ENCODE measurements around the gene KIAA1958.
"Not testable (repeated sequence)": the region's sequence is repeated elsewhere in the genome, so short reads cannot be mapped to it uniquely, and the experiment has no call there.

The KIAA1958 gene

DNA sequence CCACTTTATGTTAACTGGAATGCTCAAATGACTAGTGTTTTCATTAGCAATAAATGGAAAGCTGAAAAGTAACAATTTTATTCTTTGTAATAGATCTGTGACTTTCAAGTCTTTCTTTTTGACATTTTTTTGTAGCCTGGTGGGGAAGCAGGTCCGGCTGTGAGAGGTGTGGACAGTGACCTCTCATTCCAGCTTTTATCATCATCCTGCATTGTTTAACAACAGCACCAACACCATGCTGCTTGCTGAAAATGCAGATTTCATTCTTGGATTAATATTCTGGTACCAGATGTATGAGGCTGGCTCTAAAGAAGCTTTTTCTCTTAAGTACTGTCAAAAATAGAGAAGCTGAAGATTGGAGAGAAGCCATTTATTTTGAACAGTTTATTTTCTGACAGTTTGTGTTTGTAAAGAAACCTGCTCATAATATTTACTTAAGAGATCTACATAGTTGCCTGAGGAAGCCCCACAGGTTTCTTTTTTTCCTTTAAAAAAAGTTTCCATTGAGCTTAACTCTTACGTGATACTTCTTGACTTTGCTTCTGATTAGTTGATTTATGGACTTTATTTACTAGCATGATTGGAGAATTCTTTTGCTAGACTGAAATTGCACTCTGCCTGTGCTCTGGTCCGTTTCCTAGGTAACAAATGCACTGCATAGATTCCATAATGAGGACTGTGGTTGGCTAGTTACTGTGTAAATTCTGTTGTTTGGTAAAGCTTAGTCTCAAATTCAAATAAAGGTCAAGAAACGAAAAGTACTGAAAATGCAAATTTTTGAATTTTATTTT, 3.4 kb downstream of the KIAA1958 start:
- no peak for DNase-seq

DNA sequence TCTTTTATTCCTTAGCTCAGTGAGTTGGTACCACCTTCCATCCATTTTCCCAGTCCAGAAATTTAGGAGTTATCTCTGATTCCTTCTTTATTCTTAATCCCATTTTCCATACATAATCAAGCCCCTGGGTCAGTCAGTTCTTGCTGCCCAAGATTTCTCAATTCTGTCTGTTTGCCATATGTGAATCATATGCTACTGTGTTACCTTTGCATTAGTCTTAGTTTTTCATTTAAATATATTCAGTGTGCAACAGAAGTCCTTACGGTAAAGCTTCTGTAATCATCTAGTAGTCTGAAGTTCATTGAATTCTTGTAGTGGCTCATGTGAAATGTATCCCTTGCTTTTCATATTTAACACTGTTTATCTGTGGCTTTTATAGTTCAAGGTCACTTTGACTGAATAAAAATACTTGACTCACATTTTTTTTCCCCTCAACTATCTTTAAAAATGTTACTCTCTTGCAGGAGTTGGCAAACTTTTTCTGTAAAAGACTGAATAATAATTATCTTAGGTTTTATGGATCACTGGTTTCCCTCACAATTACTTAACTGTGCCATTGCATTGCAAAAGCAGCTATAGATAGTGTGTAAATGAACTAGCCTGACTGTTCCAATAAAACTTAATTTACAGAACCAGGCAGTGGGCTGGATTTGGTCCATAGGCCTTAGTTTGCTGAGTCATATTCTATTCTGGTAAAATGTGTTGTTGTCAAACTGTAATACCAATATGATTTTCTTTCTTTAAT, 6.9 kb downstream of the KIAA1958 start:
- DNase-seq: no peak

DNA sequence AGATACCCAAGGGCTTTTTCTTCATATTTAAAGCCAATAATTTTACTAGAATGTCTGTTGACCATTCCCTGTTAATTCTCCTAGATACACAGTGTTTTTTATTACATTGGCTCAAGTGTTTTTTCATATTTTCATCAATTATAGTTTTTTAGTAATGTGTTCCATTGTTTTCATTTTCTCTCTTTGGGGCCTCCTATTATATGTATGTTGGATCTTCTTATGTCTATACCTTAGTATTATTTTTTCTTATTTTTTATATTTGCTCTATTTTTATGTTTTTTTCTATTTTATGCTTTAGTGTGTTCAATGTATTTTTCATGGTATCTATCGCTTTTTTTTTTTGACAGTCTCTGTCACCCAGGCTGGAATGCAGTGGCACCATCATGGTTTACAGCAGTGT, 7.5 kb downstream of the KIAA1958 start:
- no peak for DNase-seq

DNA sequence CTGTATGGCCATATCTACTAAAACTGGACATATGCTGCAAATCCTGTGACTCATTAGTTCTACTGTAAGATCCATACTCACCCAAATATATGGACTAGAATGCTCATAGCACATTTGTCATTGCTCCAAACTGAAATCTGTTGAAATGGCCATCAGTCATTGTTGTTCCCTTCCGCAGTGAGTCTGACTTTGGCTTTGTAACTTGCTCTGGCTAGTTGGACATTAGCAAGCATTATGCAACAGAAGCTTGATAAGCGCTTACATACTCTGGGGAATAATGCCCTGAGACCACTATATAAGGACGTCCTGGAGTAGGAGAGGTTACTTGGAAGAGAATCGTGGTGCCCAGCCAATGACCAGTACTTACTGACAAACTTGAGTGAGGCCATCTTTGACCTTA, 9.0 kb downstream of the KIAA1958 start:
- DNase-seq: no peak

DNA sequence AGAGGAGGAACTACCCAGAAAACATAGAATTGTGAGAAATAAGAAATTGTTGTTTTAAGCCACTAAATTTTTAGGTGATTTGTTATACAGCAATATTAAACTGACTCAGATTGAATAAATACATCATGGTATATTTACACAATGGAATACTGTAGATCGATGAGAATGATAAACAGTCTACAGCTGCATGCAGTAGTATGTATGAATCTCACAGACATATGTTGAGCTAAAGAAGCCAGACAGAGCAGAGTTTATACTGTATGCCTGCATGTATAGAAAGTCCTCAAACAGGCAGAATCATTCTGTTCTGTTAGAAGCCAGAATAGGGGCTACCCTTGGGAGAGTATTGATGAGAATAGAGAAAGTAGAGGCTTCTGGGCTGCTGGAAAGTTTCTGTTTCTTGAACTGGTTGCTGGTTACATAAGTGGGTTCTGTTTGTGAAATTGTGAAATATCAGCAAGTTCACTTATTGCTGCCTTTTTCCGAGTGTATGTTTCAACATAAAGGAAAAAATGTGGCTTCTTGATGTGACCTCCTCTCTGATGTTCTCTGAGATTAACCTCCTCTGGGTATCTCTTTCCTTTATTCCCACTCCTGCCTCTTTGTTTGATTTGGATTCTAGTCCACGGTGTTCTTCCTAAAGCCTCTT, 9.6 kb downstream of the KIAA1958 start:
- no peak for DNase-seq

DNA sequence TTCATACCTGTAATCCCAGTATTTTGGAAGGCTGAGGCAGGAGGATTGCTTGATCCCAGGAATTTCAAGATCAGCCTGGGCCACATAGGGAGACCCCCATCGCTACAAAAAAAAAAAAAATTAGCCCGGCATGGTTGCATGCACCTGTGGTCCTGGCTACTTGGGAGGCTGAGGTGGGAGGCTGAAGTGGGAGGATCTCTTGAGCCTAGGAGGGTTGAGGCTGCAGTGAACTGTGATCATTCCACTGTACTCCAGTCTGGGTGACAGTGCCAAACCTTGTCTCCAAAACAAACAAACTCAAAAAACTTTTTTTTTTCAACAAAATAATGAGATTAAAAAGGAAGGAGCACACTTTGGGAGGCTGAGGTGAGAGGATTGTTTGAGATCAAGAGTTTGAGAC, 14.2 kb downstream of the KIAA1958 start:
- DNase-seq: no peak

DNA sequence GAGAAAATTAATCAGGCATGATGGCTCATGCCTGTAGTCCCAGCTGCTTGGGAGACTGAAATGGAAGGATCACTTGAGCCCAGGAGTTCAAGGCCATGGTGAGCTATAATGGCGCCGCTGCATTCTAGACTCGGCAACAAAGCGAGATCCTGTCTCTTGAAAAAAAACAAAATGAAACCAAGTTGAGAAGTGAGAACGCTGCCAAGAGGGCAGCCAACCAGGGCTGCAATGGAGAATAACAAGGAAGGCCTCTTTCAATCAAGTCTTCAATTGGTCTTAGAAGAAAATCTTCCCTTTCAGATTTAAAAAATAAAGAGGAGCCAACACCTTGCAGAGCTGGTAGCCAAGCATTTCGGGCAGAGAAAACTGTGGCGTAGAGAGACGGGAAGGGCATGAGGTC, 14.7 kb downstream of the KIAA1958 start:
- no peak for DNase-seq

DNA sequence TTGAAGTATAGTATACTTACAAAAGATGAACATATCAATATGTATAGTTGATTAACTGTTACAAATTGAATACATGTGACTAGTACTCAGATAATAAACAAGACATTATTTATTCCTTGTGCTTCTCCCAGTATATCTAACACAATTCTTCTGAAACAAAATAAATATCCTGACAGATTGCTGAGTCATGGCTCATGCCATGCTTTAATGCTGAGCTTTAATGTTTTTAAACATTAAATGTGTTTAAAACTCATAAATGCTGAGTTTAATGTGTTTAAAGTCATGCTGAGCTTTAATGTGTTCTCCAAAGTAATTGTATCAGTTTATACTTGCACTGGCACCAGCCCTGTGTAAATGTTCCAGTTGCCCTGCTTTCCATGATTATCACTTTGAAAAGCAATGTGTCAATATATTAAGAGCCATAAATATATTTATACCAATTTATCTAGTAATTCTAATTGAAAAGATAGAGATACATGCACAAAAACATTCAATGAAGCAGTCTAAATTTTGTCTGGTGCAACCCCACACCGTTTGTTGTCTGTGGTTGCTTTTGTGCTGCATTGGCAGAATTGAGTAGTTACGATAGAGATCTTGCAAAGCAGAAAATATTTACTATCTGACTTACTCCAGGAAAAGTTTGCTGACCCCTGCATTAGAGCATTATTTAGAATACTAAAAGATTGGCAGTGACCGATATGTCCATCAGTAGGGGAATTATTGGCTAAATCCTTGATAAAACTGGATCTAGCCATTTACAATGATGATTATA, 15.7 kb downstream of the KIAA1958 start:
- DNase-seq: no peak

DNA sequence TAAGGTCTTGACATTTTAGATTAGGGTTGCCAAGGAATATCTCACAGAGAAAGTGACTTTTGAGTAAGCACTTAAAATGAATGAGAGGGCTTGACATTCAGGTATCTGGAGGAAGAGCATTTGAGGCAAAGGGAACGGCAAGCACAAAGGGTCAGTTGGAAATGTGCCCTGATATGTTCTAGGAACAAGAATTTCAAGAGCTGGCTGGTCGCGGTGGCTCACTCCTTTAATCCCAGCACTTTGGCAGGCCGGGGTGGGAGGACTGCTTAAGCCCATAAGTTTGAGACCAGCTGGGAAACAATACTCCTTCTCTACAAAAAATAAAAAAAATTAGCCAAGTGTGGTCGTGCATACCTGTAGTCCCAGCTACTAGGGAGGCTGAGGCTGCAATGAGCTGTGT, 16.5 kb downstream of the KIAA1958 start:
- DNase-seq: no peak

DNA sequence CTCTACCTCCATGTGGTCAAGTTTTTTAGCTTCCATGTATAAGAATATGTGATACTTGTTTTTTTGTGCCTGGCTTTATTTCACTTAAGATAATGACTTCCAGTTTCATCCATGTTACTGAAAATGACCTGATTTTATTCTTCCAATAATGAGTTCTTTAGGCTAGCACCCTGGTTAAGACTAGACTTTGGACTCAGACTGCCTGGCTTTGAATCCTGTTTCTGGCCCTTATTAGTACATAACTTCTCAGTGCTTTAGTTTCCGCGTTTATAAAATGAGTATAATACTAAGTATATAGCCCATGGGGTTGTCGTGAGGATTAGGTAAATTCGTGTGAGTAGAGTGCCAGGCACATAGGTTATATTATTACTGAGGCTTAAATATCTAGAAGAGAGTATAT, 18.5 kb downstream of the KIAA1958 start:
- no peak for DNase-seq

DNA sequence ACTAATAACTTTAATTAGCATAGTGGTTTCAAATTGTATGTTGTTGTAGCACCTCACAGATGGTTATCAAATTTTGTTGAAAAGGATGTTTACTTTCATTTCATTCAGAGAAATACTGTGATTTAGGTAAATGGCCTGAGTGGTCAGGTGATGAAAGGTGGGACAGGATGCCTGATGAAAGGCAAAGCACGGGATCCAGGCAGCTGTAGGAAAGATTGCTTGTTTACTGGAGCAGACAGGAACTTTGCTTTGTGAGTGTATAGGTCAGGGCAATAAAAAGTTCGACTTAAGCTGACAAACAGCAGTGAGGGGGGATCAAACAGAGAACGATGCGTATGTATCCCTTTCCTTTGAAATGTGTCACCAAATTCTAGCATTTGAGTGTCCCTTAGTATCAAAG, 19.0 kb downstream of the KIAA1958 start:
- DNase-seq: no peak

DNA sequence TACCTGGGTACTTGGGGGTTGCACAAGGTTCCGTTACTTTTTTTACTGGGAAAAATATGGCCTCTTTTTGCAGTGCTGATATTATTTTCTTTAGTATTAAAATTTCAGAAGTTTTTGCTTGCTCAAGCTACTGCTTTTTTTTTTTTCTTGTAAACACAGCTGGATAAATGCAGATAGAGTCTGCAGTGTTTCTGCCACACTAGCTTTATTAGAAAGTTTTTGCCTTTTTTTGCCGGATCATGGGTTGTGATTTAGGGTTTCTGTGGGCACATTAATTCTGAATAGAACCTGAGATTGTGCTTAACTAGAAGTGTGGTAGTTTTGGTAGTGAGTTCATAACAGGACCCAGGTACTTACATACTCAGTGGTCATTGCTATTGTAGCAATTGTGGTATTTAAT, 19.9 kb downstream of the KIAA1958 start:
- no peak for DNase-seq

DNA sequence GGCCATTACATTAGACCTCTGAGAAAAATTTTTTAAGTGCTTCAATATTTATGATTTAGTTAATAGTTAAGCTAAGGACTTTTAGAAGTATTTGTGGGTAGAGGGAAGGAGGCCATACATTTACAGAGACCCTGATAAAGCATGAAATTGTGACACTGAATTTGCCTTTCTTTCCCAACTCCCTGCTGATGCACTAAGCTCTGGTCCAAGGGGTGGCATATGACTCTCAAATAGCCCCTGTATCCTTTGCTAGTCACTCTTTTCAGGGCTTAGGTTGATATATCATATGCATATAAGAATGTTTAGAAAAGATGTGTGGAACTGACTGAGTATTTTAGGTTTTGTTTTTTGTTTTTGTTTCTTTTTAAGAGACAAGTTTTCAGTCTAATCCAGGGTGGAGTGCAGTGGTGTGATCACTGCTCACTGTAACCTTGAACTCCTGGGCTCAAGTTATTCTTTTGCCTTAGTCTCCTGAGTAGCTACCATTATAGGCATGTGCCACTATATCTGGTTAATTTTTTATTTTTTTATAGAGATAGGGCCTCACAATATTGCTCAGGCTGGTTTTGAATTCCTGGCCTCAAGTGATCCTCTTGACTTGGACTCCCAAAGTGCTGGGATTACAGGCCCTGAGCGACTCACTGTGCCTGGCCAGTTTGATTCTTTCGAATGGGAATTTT, 20.5 kb downstream of the KIAA1958 start:
- no peak for DNase-seq

DNA sequence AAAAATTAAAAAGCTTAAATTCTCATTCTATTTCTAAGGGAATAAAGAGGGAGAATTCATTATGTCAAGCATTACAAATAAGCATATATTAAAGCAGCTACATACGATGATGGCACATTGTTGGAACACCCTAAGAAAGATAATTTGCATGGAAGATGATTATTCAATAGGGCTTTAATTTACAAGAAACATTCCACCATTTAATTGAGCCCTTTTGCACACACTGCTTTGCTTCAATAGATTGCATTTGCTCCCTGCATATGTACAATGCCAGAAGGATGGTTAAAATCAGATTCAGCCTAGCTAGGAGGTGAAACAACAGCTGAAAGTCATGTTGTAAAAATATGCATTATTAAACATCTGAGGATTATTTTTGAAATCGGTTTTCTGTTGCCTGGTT, 21.8 kb downstream of the KIAA1958 start:
- no peak for DNase-seq

DNA sequence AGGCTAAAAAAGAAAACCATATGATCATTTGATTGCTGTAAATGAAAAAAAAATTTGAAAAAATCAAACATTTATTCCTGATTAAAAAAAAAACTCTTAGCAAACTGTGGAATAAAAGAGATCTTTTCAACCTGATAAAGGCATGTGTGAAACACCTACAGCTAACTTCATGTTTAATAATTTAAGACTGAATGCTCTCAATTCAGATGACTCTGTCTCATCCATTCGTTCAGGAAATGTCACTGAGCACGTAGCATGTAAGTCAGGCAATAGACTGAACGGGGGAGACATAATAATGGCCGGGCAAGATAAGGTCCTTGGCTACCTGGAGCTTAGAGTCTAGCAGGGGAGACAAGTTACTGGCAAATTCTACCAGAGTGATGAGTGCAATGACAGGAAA, 25.8 kb downstream of the KIAA1958 start:
- DNase-seq: not testable (repeated sequence)

DNA sequence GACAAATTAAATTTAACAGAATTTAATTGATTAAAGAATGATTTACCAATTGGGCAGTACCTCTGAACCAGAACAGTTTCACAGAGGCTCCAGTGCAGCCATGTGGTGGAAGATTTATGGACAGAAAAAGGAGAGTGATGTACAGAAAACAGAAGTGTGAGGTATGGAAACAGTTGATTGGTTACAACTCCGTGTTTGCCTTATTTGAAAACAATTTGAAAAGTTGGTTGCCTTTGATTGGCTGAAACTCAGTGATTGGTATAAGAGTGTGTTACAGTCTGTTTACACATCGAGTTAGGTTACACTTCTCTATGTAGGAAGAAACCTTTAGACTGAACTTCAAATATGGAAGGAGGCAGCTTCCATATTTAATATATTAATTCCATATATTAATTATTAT, 30.1 kb downstream of the KIAA1958 start:
- DNase-seq: no peak

DNA sequence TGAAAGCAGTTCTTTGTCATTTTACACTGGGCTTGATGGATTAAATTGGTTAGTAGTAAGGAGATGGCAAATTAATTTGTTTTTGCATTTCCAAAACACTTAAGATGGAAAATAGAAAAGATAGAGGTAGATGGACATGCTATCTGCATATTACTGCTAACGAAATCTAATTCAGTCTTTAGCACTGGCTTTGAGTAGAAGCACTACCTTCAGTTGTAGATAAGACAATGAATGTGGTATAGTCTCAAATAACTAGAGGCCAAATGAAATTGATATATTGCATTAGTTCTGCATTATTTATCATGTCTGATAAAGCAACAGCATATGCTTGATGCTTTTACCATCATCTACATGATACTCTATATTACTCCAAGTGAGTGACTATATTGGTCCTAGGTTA, 33.4 kb downstream of the KIAA1958 start:
- DNase-seq: no peak

DNA sequence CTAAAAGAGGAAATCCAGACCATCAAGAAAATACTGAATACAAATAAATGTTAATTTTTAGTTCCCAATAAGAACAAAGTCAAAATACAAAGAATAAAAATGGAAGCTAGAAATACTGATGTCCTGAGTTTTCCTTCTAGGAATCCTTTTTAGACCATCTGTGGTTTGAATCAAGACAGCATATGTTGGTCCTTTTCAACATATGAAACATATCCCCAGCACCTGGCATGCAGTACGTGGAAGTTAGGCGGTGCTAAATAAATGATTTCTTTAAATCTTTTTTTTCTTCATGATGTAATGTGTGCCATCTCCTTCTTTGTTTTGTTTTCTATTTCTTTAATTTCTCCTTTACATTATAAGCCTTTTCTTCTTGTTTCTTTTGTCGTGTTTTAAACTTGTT, 34.0 kb downstream of the KIAA1958 start:
- peak; percentile 53 for DNase-seq

DNA sequence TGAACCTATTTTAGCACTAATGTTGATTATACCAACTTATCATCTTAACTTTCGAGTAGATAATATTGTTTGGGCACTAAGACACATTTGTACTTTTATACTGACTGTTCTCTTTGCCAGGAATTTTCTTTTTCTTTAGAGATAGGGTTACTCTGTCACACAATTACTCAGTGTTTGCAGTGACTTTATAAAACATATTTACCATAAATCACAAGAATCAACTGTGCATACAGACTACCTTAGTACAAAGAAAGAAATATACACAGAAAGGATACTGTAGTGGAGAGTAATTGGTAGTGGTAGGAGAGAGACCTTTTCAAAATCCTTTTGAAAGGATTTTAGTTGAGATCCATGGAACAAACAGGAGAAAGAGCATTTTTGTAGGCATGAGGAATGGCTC, 40.3 kb downstream of the KIAA1958 start:
- no peak for DNase-seq

DNA sequence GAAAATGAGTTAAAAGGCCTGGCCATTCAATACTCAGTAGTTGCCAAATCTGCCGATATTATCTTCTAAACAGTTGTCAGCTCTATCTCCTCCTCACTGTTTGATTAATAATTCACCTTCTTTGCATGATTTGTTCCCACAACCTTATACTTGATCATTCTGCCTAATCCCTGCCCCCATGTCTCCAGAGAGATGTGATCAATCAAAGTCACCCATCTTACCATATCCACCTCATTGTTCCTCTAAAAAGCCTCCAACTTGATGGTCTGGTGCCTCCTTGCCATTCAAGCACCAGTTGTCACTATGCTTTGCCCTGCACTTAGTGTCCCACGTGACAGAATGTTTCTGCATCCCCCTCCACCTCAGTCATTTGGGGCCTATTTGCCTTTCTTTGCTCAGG, 41.3 kb downstream of the KIAA1958 start:
- no peak for DNase-seq

DNA sequence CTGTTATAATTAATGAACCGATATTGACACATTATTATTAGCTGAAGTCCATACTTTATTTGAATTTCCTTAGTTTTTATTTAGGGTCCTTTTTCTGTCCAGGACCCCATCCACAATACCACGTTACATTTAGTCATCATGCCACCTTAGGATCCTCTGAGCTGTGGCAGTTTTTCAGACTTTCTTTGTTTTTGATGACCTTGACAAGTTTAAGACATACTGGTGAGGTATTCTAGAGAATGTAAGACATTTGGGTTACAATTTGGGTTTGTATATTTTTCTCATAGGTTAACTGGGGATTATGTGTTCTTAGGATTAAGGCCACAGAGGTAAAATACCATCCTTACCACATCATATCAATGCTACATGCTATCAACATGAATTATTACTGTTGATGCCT, 42.7 kb downstream of the KIAA1958 start:
- no peak for DNase-seq

DNA sequence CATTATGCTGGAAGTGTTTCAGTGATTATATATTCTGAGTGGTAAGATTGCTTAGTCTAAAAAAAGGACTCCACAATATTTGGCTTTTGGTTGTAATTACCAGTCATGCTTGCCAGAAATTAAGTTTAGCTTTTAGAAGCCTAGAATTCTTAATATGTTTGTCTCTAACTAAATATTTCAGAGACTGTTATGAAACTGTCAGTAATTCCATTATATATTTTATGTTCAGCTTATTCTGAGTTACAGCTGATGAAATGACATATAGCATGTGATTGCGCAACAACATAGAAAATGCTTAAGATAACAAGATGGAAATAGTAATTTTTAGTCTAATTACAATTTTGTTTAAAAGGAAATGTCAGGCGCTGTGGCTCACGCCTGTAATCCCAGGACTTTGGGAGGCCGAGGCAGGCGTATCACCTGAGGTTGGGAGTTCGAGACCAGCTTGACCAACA, 44.2 kb downstream of the KIAA1958 start:
- DNase-seq: no peak

All from NCI-H2171 (cell line).